Lower leg skin (tissue), 4 donors: ENCODE data around the gene IFT74. TPM values are rescaled to one million over a fixed set of nuclear protein-coding genes. Genes with fewer than 3 reads are reported as not detected.

Experiments used
- DNase-seq, 2 donors: peaks; one replicate each; pipeline ENCODE4 v3.0.0-alpha.2; 2019; ENCODE audit warnings: low spot score in 2 of 2
- H3K4me3 ChIP-seq: fragments of 200-600 bp; sonication (generic); 2 replicates; pipeline ENCODE4 v1.5.1; 2017; ENCODE audit warnings: mild to moderate bottlenecking, low read depth; ENCODE audit not compliant: poor library complexity, severe bottlenecking
- CTCF ChIP-seq, 3 donors: fragments of 450-650 bp; IDR thresholded peaks; one replicate each; pipeline ENCODE4 v1.5.1; 2016; ENCODE audit warnings: antibody characterized with exemption in 3 of 3, mild to moderate bottlenecking in 3 of 3, moderate library complexity in 2 of 3
- POLR2A ChIP-seq, 2 donors: fragments of 450-650 bp; IDR thresholded peaks; one replicate each; pipeline ENCODE4 v1.6.1; 2016 to 2017; ENCODE audit warnings: antibody characterized with exemption in 2 of 2, mild to moderate bottlenecking in 1 of 2, moderate library complexity in 1 of 2
- WGBS, 2 donors: methylation state at CpG; one replicate each; pipeline ENCODE4 v1.1.5; 2018; 5-methylcytosine and 5-hydroxymethylcytosine counted together
- intact Hi-C: fragments of 100-400 bp; cut with DNase I; formaldehyde crosslinking; loops from one replicate; pipeline ENCODE4 v1.15.0; 2023; ENCODE audit warnings: low total_unique reads
- total RNA-seq, 4 donors: library from RNA; depleted of rRNA; stranded (reverse); fragments of >200 nt; gene quantifications; one replicate each; pipeline ENCODE4 v1.1.0, GENCODE V29; 2016

Gene IFT74
- total RNA-seq, 4 donors from 2014 or later, result 7.6 to 13.9 (median 9.9) TPM

DNA sequence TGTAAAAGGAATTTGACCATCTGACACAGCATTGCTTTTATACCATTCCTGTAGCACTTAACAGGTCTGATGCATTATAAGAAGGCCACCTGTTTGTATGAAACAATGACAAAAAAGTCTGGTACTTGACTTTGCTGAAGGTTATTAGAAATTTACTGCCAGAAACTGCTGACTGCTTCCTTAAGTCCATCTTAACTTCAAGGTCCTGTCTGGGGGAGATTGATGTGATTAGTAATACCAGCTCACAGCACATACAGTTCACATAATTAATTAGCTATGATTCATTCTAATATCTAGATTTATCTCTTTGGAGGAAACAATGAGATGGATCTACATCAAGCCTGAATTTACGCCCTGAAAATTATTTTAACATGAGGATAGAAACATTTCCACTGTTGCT, 103.2 kb downstream of the IFT74 start:
- TF ChIP-seq CTCF (IDR thresholded peaks at IDR 0.05), result no peak
- no peak for DNase-seq
- no peak overlapping the region for H3K4me3 ChIP-seq
- intact Hi-C loops, result no loop called here
- 63 to 75% methylated on average over 1 of the region's 1 CpG for WGBS, 2 donors

DNA sequence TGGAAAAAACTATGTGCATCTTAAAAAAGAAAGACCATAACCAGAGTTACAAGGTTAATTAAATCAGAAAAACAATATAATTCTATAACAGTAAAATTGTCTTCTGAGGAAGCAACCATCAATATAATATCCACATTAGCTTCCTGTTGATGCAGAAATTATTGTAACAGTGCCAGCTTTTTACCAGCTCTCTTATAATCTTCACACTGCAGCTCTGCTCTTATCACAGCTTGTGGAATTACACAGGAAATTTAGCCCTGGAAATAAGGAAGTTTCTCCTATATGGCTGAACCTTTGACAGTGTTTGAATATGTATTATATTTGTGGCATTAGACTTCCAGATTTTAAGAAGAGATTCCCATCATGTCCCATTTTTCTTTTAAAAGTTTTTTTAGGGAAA, 103.7 kb downstream of the IFT74 start:
- H3K4me3 ChIP-seq, result no peak overlapping the region
- TF ChIP-seq POLR2A (IDR thresholded peaks at IDR 0.05) (no peak), CTCF (IDR thresholded peaks at IDR 0.05) (no peak)
- intact Hi-C loops, result no loop called here
- no peak for DNase-seq

DNA sequence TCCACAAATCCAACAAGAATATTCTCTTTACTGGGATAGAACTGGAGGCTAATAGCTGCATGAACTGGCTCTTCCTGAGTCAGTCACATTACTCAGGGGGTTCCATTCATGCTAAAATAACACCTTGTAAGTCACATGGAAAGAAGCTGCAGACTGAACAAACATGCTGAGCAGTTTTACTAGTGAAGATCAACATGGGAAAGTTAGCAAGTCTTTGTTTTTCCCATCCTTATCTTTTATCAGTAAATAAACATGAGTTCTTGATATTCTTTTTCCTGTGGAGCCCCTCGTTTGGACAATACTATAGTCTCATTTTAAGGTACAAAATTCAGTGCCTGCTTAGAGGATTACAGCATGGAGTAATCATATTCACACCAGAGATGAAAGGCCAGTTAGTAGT, 109.1 kb downstream of the IFT74 start:
- no peak overlapping the region for H3K4me3 ChIP-seq
- WGBS, 2 donors, result 75 to 78% methylated on average over 1 of the region's 1 CpG
- no peak for DNase-seq
- intact Hi-C loops, result no loop called here
- TF ChIP-seq CTCF (IDR thresholded peaks at IDR 0.05) (no peak), POLR2A (IDR thresholded peaks at IDR 0.05) (no peak)

DNA sequence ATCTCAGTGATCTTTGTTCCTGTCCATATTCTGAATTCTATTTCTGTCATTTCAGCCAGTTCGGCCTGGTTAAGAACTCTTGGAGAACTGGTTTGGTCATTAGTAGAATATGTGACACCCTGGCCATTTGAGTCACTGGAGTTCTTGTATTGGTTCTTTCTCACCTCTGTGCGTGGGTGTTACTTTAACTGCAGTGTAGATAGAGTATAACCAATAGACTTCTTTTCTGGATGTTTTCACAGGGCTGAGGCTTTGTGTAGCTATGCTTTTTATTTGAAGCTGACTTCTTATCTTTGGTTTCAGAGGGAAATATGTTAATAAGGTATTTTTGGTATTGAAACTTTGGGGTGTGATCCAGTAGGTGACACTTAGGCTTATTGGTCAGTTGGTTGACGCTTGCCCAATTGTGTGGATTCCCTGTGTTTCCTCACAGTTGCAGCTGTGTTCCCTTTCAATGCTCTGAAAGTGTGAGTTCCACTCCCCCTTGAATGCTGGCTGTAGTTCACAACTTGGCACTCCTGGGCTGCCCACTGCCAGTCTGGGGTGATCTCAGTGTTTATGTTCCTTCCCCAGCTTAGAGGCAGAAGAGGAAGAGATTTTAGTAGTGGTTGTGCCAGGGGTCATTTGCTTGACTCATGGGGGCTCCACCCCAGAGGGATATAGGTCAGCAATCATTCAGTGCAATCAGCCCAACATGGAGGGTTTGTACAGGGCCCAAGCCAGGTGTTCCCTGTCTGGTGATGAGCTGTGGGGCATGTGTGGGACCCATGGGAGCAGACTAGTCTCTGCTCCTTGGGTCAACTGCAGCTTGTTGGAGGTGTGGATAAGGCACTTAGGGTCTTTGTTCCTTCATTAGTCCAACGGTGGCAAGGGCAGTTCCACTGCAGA, 117.9 kb downstream of the IFT74 start:
- no peak overlapping the region for H3K4me3 ChIP-seq
- no peak for DNase-seq
- TF ChIP-seq CTCF (IDR thresholded peaks at IDR 0.05) (no peak), POLR2A (IDR thresholded peaks at IDR 0.05) (no peak)
- intact Hi-C loops, result no loop called here
- 71 to 84% methylated on average over 4 of the region's 4 CpGs for WGBS, 2 donors

- no peak for TF ChIP-seq CTCF (IDR thresholded peaks at IDR 0.05)
- intact Hi-C loops, result no loop called here
- DNase-seq, result no peak
- H3K4me3 ChIP-seq, result no peak overlapping the region
- WGBS, 2 donors, result 61 to 81% methylated on average over 1 of the region's 1 CpG
These were observed 122.5 kb downstream of the IFT74 start for GRCh38 chr9:27078685-27079084.

DNA sequence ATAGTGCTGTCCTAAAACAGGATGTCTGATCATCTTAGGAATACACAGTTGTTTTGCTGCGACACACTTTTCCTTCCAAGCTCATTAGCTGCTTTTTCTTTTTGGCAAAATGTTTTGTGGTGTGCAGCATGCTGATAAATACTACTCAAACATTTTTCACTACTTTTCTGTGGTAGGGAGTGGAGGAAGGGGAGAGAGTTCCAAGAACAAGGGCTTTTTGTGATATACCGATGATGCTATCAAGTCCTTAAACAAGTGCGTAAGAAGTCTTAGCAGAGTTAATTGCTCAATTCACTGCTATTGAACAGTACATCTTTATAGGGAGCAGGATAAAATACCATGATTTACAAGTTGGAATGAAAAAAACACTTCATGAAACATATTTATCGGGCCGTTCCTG, 129.2 kb downstream of the IFT74 start:
- no peak for TF ChIP-seq CTCF (IDR thresholded peaks at IDR 0.05)
- TF ChIP-seq POLR2A (IDR thresholded peaks at IDR 0.05), result no peak
- no peak for DNase-seq
- H3K4me3 ChIP-seq, result no peak overlapping the region
- intact Hi-C loops, result no loop called here
- WGBS, 2 donors, result 83 to 85% methylated on average over 5 of the region's 5 CpGs
